DOHH2 (cell line): ENCODE results near the gene IGFALS.
A peak's percentile ranks its signal among the peaks of the same experiment; 100 is the strongest.

Experiments
- H3F3A ChIP-seq: fragments of 200-600 bp; sonication (generic), shearing (Covaris generic); 2 replicates; pipeline ENCODE4 v1.6.0; 2016; ENCODE audit warnings: antibody characterized with exemption, mild to moderate bottlenecking; ENCODE audit not compliant: control insufficient read depth, insufficient read depth
- H3K27ac ChIP-seq: fragments of 200-600 bp; sonication (generic); 2 replicates; pipeline ENCODE4 v1.5.1; 2014; ENCODE audit warnings: low read depth, mild to moderate bottlenecking, low read length, moderate library complexity
- H3K27me3 ChIP-seq: fragments of 200-600 bp; sonication (generic); 2 replicates; pipeline ENCODE4 v1.6.1; 2014; ENCODE audit warnings: mild to moderate bottlenecking, low read length, mixed read lengths; ENCODE audit not compliant: control insufficient read depth
- H3K36me3 ChIP-seq: fragments of 200-600 bp; sonication (generic); 2 replicates; pipeline ENCODE4 v1.6.1; 2014; ENCODE audit warnings: mild to moderate bottlenecking, low read length, moderate library complexity, mixed read lengths; ENCODE audit not compliant: control insufficient read depth
- H3K4me1 ChIP-seq: fragments of 200-600 bp; sonication (generic); 2 replicates; pipeline ENCODE4 v1.6.1; 2014; ENCODE audit warnings: mild to moderate bottlenecking, low read length, mixed read lengths; ENCODE audit not compliant: control insufficient read depth
- H3K4me2 ChIP-seq: fragments of 200-600 bp; sonication (generic); 2 replicates; pipeline ENCODE4 v1.6.0; 2014; ENCODE audit warnings: mild to moderate bottlenecking, low read length, moderate library complexity
- H3K4me3 ChIP-seq: fragments of 200-600 bp; sonication (generic); 2 replicates; pipeline ENCODE4 v1.5.1; 2014; ENCODE audit warnings: mild to moderate bottlenecking, low read length, mixed read lengths
- H3K79me2 ChIP-seq: fragments of 200-600 bp; sonication (generic); 2 replicates; pipeline ENCODE4 v1.6.1; 2014; ENCODE audit warnings: mild to moderate bottlenecking, low read length, mixed read lengths; ENCODE audit not compliant: control insufficient read depth
- H3K9me2 ChIP-seq: fragments of 200-600 bp; sonication (generic); replicated peaks from 2 replicates; pipeline ENCODE4 v1.6.1; 2014; ENCODE audit warnings: mild to moderate bottlenecking, low read length, mixed read lengths; ENCODE audit not compliant: control insufficient read depth
- H3K9me3 ChIP-seq: fragments of 200-600 bp; sonication (generic); 2 replicates; pipeline ENCODE4 v1.6.1; 2014; ENCODE audit warnings: antibody characterized with exemption, low read length, mixed read lengths; ENCODE audit not compliant: control insufficient read depth, insufficient read depth
- H4K20me1 ChIP-seq: fragments of 200-600 bp; sonication (generic); 2 replicates; pipeline ENCODE4 v1.6.0; 2014; ENCODE audit warnings: low read depth, mild to moderate bottlenecking, antibody characterized with exemption, low read length, moderate library complexity; ENCODE audit not compliant: control insufficient read depth, insufficient read depth
- CTCF ChIP-seq: fragments of 200-600 bp; sonication (generic); IDR thresholded peaks from one replicate; pipeline ENCODE4 v1.5.1; 2014; ENCODE audit warnings: antibody characterized with exemption, mild to moderate bottlenecking, low read depth, low read length; ENCODE audit not compliant: poor library complexity, severe bottlenecking
- EZH2phosphoT487 ChIP-seq: fragments of 200-600 bp; sonication (generic); IDR thresholded peaks from 2 replicates; pipeline ENCODE4 v1.6.1; 2017; ENCODE audit warnings: borderline replicate concordance, mild to moderate bottlenecking, antibody characterized with exemption, low read length, moderate library complexity, mixed read lengths

IGFALS gene

GRCh38 chr16:1765826-1766225 is 27.7 kb downstream of the IGFALS start:
- H3K4me3 ChIP-seq: no peak overlapping the region
- H3K27me3 ChIP-seq: no peaks in the 10 kb centered on the region
- H3K4me2 ChIP-seq: no peak overlapping the region
- H3K27ac ChIP-seq: no peak overlapping the region
- TF ChIP-seq EZH2phosphoT487 (no peak), CTCF (no peak)
- no peaks in the 10 kb centered on the region for H3K9me3 ChIP-seq
- peaks cover 6% of the 10 kb centered on the region for H3K79me2 ChIP-seq
- H3K36me3 ChIP-seq: peaks cover 87% of the 10 kb centered on the region
- no peaks in the 10 kb centered on the region for H4K20me1 ChIP-seq
- H3K4me1 ChIP-seq: peaks cover 10% of the 10 kb centered on the region
- no peaks in the 10 kb centered on the region for H3K9me2 ChIP-seq
- H3F3A ChIP-seq: peaks cover 10% of the 10 kb centered on the region

GRCh38 chr16:1764971-1765370 is 28.5 kb downstream of the IGFALS start:
- Histone ChIP-seq H3K4me2 (no peak overlapping the region), H3F3A (peaks cover 4% of the 10 kb centered on the region), H3K27me3 (no peaks in the 10 kb centered on the region), H3K9me3 (no peaks in the 10 kb centered on the region), H3K36me3 (peaks cover 89% of the 10 kb centered on the region), H3K79me2 (no peaks in the 10 kb centered on the region; the same call in 1 of the 2 replicates), H3K27ac (no peak overlapping the region), H3K9me2 (no peaks in the 10 kb centered on the region), H4K20me1 (no peaks in the 10 kb centered on the region), H3K4me3 (no peak overlapping the region), H3K4me1 (peaks cover 2% of the 10 kb centered on the region)
- TF ChIP-seq EZH2phosphoT487: no peak
- no peak for TF ChIP-seq CTCF

DNA sequence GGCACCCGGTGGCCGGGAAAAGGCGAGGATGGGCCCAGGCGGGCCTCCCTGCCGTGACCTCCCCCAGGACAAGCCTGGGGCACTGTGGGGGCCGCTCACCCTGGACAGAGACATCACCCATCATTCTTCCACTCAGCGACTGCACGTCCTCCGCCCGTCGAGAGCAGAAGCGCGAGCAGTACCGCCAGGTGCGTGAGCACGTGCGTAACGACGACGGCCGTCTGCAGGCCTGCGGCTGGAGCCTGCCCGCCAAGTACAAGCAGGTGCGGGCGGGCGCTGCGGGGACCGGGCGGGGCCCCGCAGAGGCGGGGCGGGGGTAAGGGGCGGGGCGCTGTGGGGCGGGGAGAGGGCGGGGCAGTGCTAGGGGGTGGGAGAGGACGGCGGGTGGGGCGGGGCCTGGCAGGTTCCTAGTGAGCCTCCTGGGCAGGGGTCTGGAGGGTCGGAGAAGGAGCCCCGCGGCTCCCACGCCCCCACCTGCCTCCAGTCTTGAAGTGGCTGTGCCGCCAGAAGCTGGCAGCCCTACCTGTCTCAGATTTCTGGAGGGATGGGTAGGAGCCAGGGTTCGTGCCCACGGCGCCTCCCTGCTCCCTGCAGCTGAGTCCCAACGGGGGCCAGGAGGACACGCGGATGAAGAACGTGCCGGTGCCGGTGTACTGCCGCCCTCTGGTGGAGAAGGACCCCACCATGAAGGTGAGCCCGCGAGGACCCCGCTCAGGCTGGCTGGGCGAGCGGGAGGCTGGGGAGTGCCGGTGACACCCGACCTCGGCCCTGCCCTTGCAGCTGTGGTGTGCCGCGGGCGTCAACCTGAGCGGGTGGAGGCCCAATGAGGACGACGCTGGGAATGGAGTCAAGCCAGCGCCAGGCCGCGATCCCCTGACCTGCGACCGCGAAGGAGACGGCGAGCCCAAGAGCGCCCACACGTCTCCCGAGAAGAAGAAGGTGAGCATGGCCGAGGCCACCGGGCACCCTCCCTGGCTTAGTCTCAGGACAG is 29.7 kb downstream of the IGFALS start:
- Histone ChIP-seq H3K27ac (no peak overlapping the region), H3K9me3 (no peaks in the 10 kb centered on the region), H3K79me2 (no peaks in the 10 kb centered on the region), H3K27me3 (no peaks in the 10 kb centered on the region), H3K4me3 (no peak overlapping the region), H3K4me1 (no peaks in the 10 kb centered on the region), H3K4me2 (no peak overlapping the region), H3F3A (no peaks in the 10 kb centered on the region; the same call in 1 of the 2 replicates), H4K20me1 (no peaks in the 10 kb centered on the region), H3K36me3 (peaks cover 82% of the 10 kb centered on the region), H3K9me2 (no peaks in the 10 kb centered on the region)
- TF ChIP-seq CTCF: peak; percentile 12
- no peak for TF ChIP-seq EZH2phosphoT487
